NCI-H446 treated with DMSO at 0.1 percent for 48 hours (cell line): Measurements from ENCODE around the gene CORO6.
A peak's percentile ranks its signal among the peaks of the same experiment; 100 is the strongest.

Experiments used
- DNase-seq: peaks from one replicate; lab custom pipeline; 2025; lab: John Stamatoyannopoulos, UW

Gene CORO6

GRCh38 chr17:29613352-29613837 is 9.3 kb downstream of the CORO6 start:
- no peak for DNase-seq

DNA sequence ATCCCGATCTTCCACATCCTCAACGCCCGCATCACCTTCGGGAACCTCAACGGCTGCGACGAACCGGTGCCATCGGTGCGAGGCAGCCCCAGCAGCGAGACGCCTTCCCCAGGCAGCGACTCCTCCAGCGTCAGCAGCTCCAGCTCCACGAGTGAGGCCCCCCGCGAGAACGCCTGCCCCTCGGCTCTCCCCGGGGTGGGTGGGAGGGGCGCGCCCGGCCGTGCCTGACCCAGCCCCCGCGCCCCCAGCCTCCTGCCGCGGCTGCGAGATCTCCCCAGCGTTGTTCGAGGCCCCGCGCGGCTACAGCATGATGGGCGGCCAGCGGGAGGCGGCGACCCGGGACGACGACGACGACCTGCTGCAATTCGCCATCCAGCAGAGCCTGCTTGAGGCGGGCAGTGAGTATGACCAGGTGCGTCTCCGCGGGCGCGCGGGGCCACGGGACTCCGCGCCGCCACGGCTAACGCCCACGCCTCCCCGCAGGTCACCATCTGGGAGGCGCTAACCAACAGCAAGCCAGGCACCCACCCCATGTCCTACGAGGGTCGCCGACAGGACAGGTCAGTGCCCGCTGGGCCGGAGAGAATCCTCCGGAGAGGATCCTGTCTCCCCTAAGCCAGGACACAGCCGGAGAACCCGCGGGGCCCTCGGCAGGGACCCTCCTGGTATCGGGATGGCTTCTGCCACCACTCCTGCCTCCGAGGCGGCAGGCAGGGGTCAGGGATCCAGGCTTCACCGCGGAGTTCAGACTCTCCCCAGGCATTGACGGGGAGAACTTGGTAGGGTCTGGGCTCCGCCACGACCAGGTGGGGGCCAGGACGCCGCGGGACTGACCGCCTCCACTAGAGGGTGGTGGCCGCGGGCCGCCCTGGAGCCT is 10.1 kb downstream of the CORO6 start:
- no peak for DNase-seq

DNA sequence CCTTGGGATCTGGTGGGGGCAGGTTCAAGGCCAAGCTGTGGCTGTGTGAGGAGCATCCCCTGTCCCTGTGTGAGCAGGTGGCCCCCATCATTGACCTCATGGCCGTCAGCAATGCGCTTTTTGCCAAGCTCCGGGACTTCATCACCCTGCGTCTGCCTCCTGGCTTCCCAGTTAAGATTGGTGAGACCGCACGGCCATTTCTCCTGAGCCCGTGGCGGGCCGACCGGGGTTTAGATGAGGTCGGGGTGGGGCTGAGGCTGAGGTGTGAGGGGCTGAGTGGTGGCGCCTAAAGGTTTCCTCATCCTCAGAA is 10.7 kb downstream of the CORO6 start:
- DNase-seq: no peak

DNA sequence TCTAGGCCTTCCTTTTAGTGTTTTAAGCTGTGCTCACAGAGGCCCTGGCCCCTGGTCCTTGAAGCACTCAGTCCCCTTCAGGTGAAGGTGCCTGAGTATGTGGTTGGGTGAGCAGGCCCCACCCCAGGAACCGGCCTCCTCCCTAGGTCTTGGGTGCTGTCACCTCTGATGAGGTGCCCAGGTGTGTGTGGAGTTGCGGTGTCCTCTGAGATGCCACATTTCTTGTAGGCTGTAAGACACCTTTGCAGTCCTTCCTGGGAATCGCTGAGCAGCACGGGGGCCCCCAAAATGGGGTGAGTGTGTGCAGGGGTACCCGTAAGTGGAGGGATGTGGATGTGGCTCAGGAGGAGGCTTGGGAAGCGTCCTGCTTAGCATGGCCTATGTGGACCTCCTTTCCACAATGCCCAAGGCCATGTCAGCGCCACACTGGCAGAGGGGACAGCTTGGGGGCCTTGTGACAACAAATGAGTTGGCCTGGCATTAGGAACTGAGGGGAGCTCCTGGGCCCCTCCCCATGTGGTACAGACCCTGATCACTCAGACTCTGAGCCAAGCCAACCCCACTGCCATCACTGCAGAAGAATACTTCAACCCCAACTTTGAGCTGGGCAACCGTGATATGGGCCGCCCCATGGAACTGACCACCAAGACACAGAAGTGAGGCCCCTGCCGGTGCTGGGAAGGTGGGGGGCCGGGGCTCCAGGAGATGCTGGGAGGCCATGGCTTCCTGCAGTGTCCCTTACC is 11.2 kb downstream of the CORO6 start:
- DNase-seq: no peak

DNA sequence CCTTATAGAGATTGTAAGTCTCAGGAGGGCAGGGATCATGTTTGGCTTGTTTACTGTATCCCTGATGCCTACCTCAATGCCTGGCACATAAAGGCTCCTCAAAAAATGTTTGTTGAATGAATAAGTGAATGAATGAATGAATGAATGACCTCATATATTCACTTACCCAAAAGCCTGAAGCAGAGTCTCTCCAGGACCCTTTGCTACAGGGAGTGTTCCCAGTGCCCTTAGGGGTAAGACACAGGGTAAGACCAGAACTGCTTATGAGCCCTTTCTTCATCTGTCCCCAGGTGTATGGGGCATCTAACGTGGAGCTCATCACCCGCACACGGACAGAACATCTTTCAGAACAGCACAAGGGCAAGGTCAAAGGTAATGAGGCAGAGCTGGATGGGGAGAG is 12.3 kb downstream of the CORO6 start:
- no peak for DNase-seq

- DNase-seq: no peak
These were observed 13.7 kb downstream of the CORO6 start for GRCh38 chr17:29608986-29609385.

- no peak for DNase-seq
These were observed 15.0 kb downstream of the CORO6 start for GRCh38 chr17:29607557-29608195.

DNA sequence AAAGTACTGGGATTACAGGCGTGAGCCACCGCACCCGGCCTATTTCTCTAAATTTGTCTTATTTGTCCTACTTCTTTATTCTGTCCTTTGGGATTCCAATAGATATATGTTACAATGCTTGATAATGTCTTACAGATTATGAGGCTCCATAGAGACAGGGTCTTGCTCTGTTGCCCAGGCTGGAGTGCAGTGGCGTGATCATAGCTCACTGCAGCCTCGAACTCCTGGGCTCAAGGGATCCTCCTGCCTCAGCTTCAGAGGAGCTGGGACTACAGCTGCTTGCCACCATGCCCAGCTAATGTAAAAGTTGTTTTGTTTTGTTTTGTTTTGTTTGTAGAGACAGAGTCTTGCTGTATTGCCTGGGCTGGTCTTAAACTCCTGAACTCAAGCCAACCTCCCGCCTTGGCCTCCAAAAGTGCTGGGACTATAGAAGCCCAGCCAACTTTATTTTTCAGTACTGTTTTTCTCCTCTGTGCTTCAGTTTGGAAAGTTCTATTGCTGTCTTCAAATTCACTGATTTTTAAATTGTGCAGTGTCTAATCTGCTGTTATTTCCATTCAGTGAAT is 19.5 kb downstream of the CORO6 start:
- no peak for DNase-seq

- DNase-seq: no peak
These were observed 25.1 kb downstream of the CORO6 start for GRCh38 chr17:29597361-29598172.

- DNase-seq: no peak
These were observed 25.9 kb downstream of the CORO6 start for GRCh38 chr17:29596811-29597210.

GRCh38 chr17:29595943-29596774 is 26.6 kb downstream of the CORO6 start:
- no peak for DNase-seq

- DNase-seq: no peak
These were observed 27.4 kb downstream of the CORO6 start for GRCh38 chr17:29595107-29595942.

DNA sequence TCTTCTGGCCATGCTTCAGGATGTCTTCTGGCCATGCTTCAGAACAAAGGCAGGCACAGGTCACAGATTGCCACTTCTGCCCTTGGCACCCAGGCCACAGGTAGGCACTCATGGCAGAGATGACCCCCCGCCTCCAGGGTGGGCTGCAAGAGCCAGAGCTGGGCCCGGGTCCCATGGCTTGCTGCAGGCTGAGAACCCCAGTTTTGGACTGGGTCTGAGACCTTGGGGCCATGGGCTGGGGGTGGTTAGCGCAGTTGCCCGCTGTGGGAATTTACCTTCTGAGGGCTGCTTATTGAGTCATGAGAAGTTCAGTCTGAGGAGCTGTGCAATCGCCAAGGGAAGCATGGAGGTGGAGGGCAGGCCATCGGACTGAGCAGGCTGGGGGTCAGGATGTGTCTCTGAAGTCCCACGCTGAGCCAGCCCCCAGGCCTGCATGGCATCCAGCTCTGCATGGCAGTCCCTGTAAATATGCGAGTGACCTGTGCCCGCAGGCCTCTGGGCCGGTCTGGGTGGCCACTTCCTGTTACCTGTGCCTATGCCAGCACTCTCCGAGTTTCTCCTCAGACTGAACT is 28.1 kb downstream of the CORO6 start:
- DNase-seq: no peak

DNA sequence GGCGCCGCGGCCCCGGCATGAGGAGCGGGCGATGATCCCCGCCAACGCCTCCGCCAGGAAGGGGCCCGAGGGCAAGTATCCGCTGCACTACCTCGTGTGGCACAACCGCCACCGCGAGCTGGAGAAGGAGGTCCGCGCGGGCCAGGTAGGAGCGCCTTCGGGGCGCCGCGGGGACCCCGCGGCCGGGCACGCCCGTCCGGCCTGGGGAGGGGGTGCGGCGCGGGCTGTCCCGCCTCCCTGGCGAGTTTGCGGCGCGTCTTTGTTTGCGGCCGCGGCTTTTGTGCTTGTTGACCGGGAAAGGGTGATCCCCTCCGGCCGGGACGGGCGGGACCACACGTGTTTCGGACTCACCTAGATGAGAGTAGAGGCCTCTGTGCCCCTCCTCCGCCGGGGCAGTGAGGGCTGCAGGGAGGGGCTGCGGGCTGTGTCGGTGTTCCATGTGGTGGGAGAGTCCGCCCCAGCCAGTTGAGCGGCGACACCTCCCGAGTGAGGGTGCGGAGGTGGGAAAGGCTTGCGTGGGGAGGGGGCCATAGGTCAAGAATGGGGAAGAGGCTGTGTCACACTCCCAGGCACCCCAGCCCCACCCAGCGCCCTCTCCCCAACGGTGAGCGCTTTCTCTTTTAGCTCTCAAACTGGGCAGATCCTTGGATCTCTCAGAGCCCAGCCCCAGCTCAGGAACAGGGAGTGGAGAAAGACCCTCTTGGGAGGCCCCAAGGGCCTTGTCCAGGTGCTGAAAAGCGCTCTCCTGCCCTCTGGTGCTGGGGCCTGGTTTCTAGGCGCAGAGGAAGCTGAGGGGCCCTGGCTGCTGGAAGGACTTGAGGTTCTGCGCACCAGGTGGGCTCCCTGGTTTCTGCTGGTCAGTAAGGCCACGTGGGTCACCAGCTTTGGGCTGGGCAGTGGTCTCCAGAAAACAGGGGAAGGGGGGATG is 28.9 kb downstream of the CORO6 start:
- no peak for DNase-seq

DNA sequence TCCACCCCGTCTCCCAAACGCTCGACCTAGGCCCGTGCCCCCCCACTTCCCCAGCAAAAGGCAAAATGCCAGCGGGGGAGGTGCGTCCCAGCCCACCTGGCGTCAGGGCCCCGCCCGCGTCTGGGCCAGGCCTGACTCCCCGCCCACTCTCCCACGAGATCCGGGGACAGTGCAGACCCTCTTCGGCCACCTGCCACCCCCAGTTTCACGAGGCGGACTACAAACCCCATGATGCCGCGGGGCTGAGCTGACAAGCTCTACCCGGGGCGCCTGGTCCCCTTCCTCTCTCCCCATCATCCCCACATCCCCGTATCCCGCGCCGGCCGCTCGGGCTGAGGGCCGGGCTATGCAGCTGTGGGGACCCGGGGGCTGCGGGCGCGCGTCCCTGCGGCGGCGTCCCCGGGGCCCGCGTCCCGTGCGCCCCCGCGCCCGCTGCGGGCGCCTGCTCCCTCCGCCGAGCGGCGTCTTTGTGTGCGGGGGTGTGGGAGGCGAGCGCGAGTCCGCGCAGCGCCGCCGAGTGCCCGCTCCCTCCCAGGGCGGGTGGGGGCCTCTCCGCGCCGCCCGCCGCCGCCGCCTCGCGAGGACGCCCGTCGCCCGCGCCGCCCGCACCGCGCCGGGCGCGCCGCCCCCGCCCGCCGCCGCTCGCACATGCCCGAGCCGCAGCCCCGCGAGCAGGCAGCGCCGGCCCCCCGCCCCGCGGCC is 29.7 kb downstream of the CORO6 start, which contains the start of gene ANKRD13B:
Gene ANKRD13B, plus strand, starts transcription at position 283 of the 702 bp plus-strand sequence. CDS start 490 bp downstream, outside the sequence.
- DNase-seq: peak; percentile 40

DNA sequence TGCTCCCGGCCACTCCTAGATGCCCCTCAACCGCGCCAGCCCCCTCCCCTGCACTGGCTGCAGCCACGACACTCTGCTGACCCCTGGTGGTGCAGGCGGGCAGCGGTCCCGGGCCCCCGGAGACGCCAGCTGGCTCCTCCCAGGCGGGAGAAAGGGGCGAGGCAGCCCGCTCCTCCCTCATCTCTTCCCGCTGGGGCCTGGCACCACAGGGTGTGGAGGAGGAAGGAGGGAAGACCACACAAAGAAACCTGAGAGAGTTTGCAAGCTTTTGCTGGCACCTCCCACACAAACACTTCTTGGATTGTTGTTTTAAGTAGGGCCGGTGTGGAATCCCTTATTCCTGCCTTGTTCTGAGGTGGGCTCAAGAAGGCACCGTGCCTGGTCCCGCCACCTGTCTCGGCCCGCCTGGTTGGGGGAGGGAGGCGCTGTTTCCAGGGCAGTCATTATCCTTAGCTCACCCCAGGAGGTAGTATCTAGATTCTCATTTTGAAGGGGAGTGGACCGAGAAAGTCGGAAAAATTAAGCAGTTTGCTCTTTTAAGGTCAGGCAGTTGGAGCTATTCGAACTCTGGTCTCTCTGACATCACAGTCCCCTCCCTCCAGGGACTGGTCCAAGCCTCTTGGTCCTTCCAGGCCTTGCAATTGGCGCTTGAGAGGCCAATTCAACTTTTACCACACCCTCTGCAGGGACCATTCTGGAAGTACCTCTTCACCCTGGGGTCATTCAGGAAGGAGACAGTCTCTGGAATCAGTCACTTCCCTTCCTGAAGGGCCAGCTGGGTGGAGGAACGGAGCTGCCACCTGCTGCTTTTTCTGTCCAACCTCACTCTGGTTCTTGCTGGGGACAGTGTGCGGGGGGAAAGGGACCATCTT is 30.7 kb downstream of the CORO6 start:
- peak; percentile 83 for DNase-seq
